GM21528 (cell line): ENCODE results near the gene NFYC.
"Not testable (repeated sequence)": the region's sequence is repeated elsewhere in the genome, so short reads cannot be mapped to it uniquely, and the experiment has no call there.

Experiments
- ATAC-seq: cut with Tn5 transposase; IDR thresholded peaks from one replicate; pipeline ENCODE4 v1.9.1; 2021; ENCODE audit warnings: mild to moderate bottlenecking, moderate library complexity; ENCODE audit not compliant: unreplicated experiment, low FRiP score

NFYC gene

GRCh38 chr1:40664791-40665190 lies 26.7 kb upstream of the NFYC start:
- no peak for ATAC-seq

GRCh38 chr1:40665335-40666171 lies 26.0 kb upstream of the NFYC start, which contains the start of gene RIMS3:
RIMS3 (minus strand) TSS chr1:40665682; CDS start chr1:40641925, 23,757 bp downstream.
- peak; percentile 70 for ATAC-seq

- peak; percentile 61 for ATAC-seq
These were observed 22.6 kb upstream of the NFYC start for GRCh38 chr1:40668769-40669525.

GRCh38 chr1:40673452-40673851 lies 18.1 kb upstream of the NFYC start:
- ATAC-seq: no peak

- no peak for ATAC-seq
These were observed 15.0 kb upstream of the NFYC start for GRCh38 chr1:40676501-40676900.

GRCh38 chr1:40679165-40679953 lies 12.1 kb upstream of the NFYC start:
- no peak for ATAC-seq

- ATAC-seq: no peak
These were observed 6.8 kb upstream of the NFYC start for GRCh38 chr1:40684669-40685068.

- ATAC-seq: no peak
These were observed 4.4 kb upstream of the NFYC start for GRCh38 chr1:40687059-40687458.

- no peak for ATAC-seq
These were observed 3.8 kb upstream of the NFYC start for GRCh38 chr1:40687661-40688060.

- no peak for ATAC-seq
These were observed 1.8 kb upstream of the NFYC start for GRCh38 chr1:40689737-40690136.

GRCh38 chr1:40690771-40691537 lies 550 bp upstream of the NFYC start:
- ATAC-seq: no peak

GRCh38 chr1:40692429-40692895 lies 958 bp downstream of the NFYC start:
- no peak for ATAC-seq

GRCh38 chr1:40693425-40693824 lies 1.9 kb downstream of the NFYC start:
- no peak for ATAC-seq

GRCh38 chr1:40694353-40694874 lies 2.9 kb downstream of the NFYC start:
- no peak for ATAC-seq

GRCh38 chr1:40696294-40696693 lies 4.8 kb downstream of the NFYC start:
- no peak for ATAC-seq

GRCh38 chr1:40697436-40697835 lies 5.9 kb downstream of the NFYC start:
- no peak for ATAC-seq

- peak; percentile 67 for ATAC-seq
These were observed 8.3 kb downstream of the NFYC start for GRCh38 chr1:40699787-40700186.

- ATAC-seq: no peak
These were observed 10.2 kb downstream of the NFYC start for GRCh38 chr1:40701684-40702083.

GRCh38 chr1:40702810-40703209 lies 11.3 kb downstream of the NFYC start:
- not testable (repeated sequence) for ATAC-seq

GRCh38 chr1:40703316-40703715 lies 11.8 kb downstream of the NFYC start:
- ATAC-seq: no peak
